GM18499 (cell line): ENCODE data around the gene OSGEP.
"Not testable (repeated sequence)": the region's sequence is repeated elsewhere in the genome, so short reads cannot be mapped to it uniquely, and the experiment has no call there.

Experiments
- ATAC-seq: cut with Tn5 transposase; IDR thresholded peaks from one replicate; pipeline ENCODE4 v1.9.1; 2021; ENCODE audit warnings: moderate number of reproducible peaks; ENCODE audit not compliant: insufficient read depth, unreplicated experiment

Gene OSGEP

GRCh38 chr14:20470603-20470901 is 15.9 kb upstream of the OSGEP start:
- no peak for ATAC-seq

- no peak for ATAC-seq
Measured at GRCh38 chr14:20469890-20470602, 15.4 kb upstream of the OSGEP start.

GRCh38 chr14:20469242-20469889 is 14.8 kb upstream of the OSGEP start, which contains the start of gene PNP:
Gene PNP (plus strand): TSS chr14:20469406. CDS start chr14:20469525, 119 bp downstream.
- peak; percentile 89 for ATAC-seq

- ATAC-seq, result no peak
Measured at GRCh38 chr14:20468764-20469241, 14.2 kb upstream of the OSGEP start.

GRCh38 chr14:20461225-20462141 is 6.9 kb upstream of the OSGEP start, which contains the start of gene PIP4P1:
Gene PIP4P1 (minus strand): TSS chr14:20461434. CDS start chr14:20461325, 109 bp downstream.
- ATAC-seq, result peak; percentile 90

- no peak for ATAC-seq
Measured at GRCh38 chr14:20460458-20461224, 6.0 kb upstream of the OSGEP start.

- ATAC-seq, result no peak
Measured at GRCh38 chr14:20458031-20458789, 3.6 kb upstream of the OSGEP start.

GRCh38 chr14:20456971-20457370 is 2.4 kb upstream of the OSGEP start:
- ATAC-seq, result no peak

- peak; percentile 33 for ATAC-seq
Measured at GRCh38 chr14:20455355-20456300, 1.0 kb upstream of the OSGEP start.

GRCh38 chr14:20452831-20453230 is 1.8 kb downstream of the OSGEP start:
- not testable (repeated sequence) for ATAC-seq

GRCh38 chr14:20446889-20447288 is 7.7 kb downstream of the OSGEP start:
- no peak for ATAC-seq

- not testable (repeated sequence) for ATAC-seq
Measured at GRCh38 chr14:20443650-20444049, 11.0 kb downstream of the OSGEP start.

GRCh38 chr14:20441461-20441860 is 13.2 kb downstream of the OSGEP start:
- ATAC-seq, result no peak

GRCh38 chr14:20440882-20441281 is 13.7 kb downstream of the OSGEP start:
- ATAC-seq, result no peak

- no peak for ATAC-seq
Measured at GRCh38 chr14:20440465-20440864, 14.1 kb downstream of the OSGEP start.

- no peak for ATAC-seq
Measured at GRCh38 chr14:20438664-20439063, 15.9 kb downstream of the OSGEP start.

GRCh38 chr14:20436363-20436755 is 18.3 kb downstream of the OSGEP start:
- no peak for ATAC-seq
